PFSK-1 (cell line): ENCODE results near the gene EOMES.

Experiments used
- FOXP2 ChIP-seq: optimal IDR thresholded peaks from 2 replicates; pipeline ENCODE3; 2011; ENCODE audit warnings: borderline replicate concordance, control low read depth, inconsistent platforms; ENCODE audit not compliant: insufficient read depth; ENCODE audit errors: extremely low read length, extremely low read depth
- POLR2AphosphoS5 ChIP-seq: IDR thresholded peaks from 2 replicates; pipeline ENCODE4 v1.6.1; 2012; ENCODE audit warnings: low read depth, mild to moderate bottlenecking, control low read depth, low read length, moderate library complexity
- REST ChIP-seq, 2 experiments: IDR thresholded peaks; 2 replicates each; pipeline versions ENCODE4 v1.6.1 to v1.8.0; 2011 to 2012; ENCODE audit warnings: low read depth in 2 of 2, low read length in 2 of 2, control low read depth in 1 of 2, inconsistent platforms in 1 of 2, mild to moderate bottlenecking in 1 of 2, moderate library complexity in 1 of 2; ENCODE audit not compliant: insufficient read depth in 1 of 2
- SIN3A ChIP-seq: IDR thresholded peaks from 2 replicates; pipeline ENCODE4 v1.6.1; 2012; ENCODE audit warnings: mild to moderate bottlenecking, low read length, moderate library complexity, borderline replicate concordance; ENCODE audit not compliant: insufficient read depth
- TAF1 ChIP-seq: IDR thresholded peaks from 2 replicates; pipeline ENCODE4 v1.6.1; 2012; ENCODE audit warnings: low read length, control low read depth, borderline replicate concordance; ENCODE audit not compliant: insufficient read depth

EOMES gene

GRCh38 chr3:27686642-27687041 is 35.5 kb downstream of the EOMES start:
- TF ChIP-seq POLR2AphosphoS5 (no peak), TAF1 (no peak), SIN3A (no peak), REST (IDR thresholded peaks at IDR 0.05; ENCODE audit: insufficient read depth in 1 of 2, low read depth in 2 of 2, low read length in 2 of 2) (no peak), FOXP2 (no peak)

DNA sequence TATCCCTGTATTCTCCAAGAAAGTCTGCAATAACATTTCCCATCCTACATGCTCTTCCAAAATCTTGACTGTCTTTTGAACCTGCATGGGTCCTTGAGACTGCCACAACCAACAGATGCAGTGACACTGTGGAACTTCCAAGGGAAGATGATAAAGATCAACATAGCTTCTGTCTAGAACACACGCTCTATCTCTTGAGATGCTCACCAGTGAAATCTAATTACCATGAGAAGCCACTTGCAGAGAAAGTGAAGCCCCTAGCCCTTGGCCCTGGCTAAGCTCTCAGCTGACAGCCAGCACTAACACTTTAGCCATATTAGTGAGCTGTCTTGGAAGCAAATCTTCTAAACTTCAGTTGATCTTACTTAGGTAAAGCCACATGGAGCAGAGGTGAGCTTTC is 36.6 kb downstream of the EOMES start:
- TF ChIP-seq REST (IDR thresholded peaks at IDR 0.05; ENCODE audit: insufficient read depth in 1 of 2, low read depth in 2 of 2, low read length in 2 of 2) (no peak), SIN3A (no peak), FOXP2 (no peak), POLR2AphosphoS5 (no peak), TAF1 (no peak)

- TF ChIP-seq FOXP2 (no peak), POLR2AphosphoS5 (no peak), REST (IDR thresholded peaks at IDR 0.05; ENCODE audit: insufficient read depth in 1 of 2, low read depth in 2 of 2, low read length in 2 of 2) (no peak), TAF1 (no peak), SIN3A (no peak)
These were observed 37.8 kb downstream of the EOMES start for GRCh38 chr3:27684302-27684701.

- TF ChIP-seq POLR2AphosphoS5 (no peak), TAF1 (no peak), REST (IDR thresholded peaks at IDR 0.05; ENCODE audit: insufficient read depth in 1 of 2, low read depth in 2 of 2, low read length in 2 of 2) (no peak), FOXP2 (no peak), SIN3A (no peak)
These were observed 40.8 kb downstream of the EOMES start for GRCh38 chr3:27681249-27681748.

GRCh38 chr3:27680517-27681246 is 41.4 kb downstream of the EOMES start:
- TF ChIP-seq POLR2AphosphoS5 (no peak), REST (IDR thresholded peaks at IDR 0.05; ENCODE audit: insufficient read depth in 1 of 2, low read depth in 2 of 2, low read length in 2 of 2) (no peak), FOXP2 (no peak), SIN3A (no peak), TAF1 (no peak)
